HG03575 (cell line): ENCODE measurements around the gene CYB5A.
"Not testable (repeated sequence)": the region's sequence is repeated elsewhere in the genome, so short reads cannot be mapped to it uniquely, and the experiment has no call there.

Experiments
- ATAC-seq: cut with Tn5 transposase; IDR thresholded peaks from one replicate; pipeline ENCODE4 v1.9.1; 2021; ENCODE audit not compliant: unreplicated experiment, insufficient number of reproducible peaks, low FRiP score; ENCODE audit errors: extremely low read depth

Gene CYB5A, protein sequence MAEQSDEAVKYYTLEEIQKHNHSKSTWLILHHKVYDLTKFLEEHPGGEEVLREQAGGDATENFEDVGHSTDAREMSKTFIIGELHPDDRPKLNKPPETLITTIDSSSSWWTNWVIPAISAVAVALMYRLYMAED

DNA sequence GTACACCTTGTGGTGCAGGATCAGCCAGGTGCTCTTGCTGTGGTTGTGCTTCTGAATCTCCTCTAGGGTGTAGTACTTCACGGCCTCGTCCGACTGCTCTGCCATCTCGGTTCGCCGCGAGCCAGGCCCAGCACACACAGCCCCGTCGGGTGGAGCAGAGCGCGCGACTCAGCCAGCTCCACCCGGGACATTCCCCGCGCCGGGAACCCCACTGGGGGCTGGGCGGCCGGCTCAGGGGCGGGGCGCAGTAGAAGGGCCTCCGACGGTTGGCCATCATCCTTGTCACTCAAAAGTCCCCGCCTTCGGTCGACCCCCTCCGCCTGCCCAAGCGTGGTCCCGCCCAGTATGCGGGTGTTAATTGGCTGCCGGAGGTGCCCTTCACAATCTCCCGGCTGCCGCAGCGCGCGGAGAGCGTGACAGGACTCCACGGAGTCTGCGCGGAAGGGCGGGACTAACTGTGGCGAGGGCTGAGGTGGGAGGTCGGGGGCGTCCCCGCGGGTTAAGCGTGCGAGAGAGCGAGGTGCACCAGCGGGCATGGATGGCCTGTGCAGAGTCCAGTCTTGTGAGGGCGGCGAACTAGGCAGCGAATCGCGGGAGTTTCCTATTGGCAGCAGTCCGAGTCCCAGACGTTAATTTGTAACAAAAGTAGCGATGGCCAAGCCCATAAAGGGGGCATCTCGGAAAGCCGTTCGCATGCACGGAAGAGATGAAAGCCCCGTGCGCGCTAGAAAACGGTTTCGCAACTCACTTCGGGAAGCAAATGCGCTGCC is at the start of gene CYB5A:
CYB5A (minus strand) TSS at position 193 of the 770 bp plus-strand sequence; CDS start at position 105, 88 bp downstream.
- ATAC-seq, result peak; percentile 99

DNA sequence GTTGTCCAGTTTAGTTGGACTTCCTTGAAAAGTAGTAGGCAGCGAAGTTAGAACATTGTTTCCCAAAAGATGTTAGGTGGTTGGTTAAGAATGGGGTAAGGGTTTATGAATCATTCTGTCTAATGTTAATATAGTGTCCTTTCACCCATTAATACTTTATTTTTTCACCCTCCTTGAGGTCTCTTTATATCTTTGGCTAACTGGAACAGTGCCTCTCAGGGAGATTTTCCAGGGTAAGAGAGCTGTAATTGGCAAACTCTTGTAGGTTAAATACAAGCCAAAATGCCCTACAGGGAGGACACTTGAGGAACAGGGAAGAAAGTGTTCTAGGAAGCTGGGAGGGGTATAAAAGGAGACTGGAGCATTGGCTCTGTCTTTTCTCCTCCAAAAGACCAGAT is 46.1 kb upstream of the CYB5A start:
- no peak for ATAC-seq

DNA sequence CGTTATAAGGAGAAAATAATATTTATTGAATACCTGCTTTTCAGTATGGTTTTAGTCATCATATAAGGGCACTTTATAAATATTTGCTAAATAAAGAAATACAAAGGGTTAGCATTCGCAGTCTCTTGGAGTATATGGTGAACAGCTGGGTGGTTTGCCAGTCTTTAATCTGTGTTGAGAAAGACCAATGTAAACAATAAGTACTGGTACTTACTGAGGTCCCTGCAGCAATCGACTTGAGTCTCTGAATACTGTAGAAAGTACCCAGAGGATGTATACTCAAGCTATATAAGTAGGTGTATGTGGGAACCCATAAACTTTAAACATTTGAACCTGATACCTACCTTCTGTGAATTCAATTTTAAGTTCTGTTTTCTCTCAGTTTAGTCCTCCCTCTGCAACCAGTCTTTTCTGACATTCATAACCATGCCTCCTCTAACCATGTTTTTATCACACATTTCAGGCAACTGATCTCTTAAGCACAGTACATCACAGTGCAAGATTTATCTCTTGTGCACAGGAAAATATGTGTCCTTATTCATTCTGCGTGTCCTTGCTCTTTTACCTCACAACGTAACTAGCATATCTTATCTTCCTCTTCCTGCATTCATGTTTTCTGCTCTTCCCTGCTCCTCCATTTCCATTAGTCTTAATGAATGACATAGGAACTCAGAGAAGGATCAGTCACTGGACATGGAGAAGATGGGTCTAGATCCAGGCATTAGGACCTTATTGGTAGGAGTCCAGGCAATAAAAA is 45.6 kb upstream of the CYB5A start:
- ATAC-seq, result no peak

DNA sequence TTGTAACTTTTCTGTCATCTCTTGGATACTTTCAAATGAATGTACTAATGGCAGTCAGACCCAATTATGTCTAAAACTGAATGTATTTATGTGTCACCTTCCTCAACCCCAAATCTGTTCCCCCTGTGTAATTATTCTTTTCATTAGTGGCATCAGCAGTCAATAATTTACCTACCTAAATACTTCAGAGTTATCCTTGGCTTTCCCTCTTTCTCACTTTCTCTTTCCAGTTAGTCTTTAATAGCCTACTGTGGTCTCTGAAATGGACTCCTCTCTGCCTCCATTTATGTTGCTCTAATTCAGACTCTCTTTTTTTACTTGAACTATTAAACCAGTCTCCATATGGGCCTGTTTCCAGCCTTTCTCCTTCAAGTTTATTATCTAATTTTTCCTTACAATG is 44.9 kb upstream of the CYB5A start:
- no peak for ATAC-seq

DNA sequence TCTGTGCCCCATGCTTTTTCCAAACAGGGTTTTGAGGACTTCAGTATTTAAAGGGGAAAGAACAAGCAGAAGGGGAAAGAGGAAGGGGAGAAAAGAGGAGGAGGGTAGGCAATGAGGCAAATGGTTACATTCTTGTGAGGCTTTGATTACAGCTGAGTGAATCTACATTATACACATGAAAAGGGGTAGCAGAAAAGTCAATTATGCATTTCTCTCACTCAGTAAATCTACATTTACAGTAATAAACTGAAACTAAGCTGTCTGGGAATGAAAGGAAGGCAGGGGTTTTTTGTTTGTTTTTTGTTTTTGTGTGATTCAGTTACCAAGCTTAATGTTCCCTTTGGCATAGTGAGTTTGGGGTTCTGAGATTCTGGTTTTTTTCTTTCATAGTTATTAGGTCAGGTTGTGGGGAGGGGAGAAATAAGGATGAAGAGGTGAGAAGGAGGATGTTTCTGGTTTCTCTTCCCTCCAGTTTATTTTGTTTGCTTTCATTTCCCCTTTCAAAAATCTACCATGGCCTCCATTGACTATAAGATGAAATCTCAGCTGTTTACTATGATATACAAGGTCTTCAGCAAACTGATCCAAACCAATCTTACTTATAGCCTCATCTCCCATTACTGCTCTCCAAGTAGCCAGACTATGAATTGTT is 42.6 kb upstream of the CYB5A start:
- ATAC-seq, result no peak

DNA sequence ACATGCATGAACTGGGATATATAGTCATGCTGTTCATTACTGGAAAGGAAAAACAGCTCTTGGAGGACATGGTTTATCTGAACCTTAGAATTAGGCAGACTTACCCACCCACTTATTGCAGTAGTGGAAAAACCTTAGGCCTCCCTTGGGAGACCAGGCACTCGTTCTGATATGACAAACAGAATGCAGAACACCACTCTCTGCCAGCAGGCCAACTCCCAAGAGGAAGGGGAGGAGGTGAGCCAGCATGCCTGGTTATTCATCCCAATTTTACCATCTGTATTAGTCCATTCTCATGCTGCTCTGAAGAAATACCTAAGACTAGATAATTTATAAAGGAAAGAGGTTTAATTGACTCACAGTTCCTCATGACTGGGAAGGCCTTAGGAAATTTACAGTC is 41.3 kb upstream of the CYB5A start:
- ATAC-seq, result no peak

DNA sequence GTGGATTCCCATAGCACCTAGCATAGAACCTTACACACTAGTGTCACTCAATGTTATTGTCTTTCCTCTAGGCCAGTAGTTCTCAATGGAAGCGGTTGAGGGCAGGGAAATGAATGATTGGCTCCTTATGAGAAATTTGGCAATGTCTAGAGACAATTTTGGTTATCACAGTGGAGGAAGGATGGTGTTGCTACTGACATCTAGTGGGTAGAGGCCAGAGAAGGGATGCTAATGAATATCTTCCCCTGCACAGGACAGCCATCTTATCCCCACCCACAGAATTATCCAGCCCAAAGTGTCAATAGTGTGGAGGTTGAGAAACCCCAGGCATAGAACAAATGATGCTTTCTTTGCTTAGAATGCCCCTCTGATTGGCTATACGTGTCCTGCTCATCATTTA is 39.6 kb upstream of the CYB5A start:
- no peak for ATAC-seq

DNA sequence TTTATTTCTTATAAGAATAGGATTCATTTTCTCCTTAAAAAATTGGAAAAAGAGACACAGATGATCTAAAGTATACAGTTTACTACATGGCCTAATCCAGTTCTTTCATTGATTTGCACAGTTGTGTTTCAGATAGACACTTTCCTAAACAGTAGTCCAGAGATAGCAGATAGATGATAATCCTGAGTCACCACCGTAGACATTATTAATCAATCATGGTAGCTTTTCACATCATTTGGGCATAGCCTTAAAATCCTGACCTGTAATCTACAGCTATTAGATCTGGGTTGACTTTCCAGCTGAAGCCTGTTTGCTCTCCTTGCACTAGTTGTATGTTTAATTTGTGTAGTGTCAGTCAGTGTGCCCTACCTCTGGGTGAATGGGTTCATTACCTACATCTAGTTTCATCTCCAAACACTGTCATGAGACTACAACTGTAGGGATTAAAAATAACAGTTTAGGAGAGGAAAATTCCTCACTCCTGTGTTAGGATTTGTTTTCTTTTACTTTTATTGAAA is 38.0 kb upstream of the CYB5A start:
- ATAC-seq, result no peak

DNA sequence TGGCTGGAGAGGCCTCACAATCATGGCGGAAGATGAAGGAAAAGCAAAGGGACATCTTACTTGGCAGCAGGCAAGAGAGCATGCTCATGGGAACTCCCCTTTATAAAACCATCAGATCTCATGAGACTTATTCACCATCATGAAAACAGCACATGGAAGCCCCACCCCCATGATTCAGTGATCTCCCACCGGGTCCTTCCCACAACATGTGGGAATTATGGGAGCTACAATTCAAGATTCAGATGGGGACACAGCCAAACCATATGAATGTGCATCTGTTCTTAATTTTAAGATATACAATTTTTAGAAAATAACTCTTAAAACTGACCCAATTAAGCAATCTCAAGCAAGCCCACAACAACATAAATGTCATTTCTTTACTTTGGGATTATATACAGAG is 36.4 kb upstream of the CYB5A start:
- no peak for ATAC-seq

DNA sequence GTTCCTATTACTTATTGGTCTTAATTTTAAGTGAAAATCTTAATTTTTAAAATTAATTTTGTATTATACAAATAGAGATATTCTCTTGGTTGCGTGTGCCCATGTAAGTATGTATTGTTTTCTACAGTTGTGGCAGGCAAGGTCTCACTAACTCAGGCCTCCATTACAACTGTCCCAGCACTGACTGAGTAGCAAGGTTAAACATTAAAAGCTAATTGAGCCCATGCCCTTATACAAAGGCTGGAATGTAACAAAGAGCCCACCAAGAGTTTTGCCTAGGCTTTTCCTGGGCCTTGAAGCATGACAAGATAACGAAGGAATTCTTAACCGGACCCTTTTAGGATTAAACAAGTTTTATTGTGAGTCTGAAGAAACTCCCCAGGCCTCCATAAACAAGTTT is 35.0 kb upstream of the CYB5A start:
- not testable (repeated sequence) for ATAC-seq

DNA sequence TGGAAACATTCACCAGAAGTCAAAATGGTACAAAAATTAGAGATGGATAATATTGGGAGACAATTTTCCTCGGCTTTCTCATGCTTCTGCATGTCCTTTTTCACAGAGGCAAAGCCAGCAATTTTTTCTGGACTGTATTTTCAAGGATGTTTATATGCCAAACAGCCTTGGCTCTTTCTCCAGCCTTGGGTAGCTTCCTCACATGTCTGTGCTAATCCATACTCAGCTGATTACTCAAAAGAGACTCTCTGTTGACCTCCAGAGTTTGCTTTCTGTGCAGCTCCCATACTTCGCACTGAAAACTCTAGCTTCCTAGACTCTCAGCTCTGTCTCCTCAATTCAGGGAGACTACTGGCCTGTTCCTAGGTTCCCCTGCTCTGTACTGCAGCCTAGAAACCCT is 34.5 kb upstream of the CYB5A start:
- ATAC-seq, result no peak

DNA sequence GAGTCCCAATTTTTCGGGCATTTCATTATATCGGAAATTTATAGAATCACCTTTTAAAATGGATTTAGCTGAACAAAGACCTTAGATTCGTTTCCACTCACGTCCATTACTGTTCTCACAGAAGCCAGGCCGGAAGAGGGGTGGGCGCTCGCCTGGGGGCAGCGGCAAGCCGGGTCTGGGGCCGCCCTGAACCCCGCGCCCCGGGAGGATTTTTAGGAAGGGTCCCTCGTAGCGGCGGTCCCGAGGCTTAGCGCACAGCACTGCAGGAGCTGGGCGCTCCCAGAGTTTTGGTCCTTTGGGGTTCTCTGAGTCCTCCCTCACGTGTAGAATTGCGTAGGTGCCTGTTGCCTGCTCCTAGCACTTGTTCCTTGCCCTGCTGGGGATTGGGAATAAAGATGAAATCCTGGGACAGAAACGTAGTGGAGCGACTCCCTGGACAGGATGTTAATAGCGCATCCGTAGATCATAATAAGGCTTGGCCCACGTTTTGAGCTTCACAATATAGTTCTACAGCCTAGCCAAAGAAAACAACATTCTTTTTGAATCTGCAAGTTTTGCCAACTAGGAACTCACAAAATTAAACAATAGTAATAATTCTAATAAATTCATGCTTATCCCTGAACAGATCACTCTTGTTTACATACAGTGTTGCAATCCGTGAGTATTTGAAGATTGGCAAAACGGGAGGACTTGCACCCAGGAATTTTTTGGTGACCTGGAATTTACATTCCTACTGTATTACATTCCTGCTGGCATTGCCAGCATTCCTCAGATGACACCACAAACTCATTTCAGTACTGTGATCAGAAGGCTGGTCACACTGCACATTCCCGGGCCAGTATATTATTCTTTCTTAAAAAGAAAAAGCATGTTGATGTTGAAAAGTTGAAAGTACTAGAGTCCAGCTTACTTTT is 24.8 kb upstream of the CYB5A start:
- no peak for ATAC-seq

DNA sequence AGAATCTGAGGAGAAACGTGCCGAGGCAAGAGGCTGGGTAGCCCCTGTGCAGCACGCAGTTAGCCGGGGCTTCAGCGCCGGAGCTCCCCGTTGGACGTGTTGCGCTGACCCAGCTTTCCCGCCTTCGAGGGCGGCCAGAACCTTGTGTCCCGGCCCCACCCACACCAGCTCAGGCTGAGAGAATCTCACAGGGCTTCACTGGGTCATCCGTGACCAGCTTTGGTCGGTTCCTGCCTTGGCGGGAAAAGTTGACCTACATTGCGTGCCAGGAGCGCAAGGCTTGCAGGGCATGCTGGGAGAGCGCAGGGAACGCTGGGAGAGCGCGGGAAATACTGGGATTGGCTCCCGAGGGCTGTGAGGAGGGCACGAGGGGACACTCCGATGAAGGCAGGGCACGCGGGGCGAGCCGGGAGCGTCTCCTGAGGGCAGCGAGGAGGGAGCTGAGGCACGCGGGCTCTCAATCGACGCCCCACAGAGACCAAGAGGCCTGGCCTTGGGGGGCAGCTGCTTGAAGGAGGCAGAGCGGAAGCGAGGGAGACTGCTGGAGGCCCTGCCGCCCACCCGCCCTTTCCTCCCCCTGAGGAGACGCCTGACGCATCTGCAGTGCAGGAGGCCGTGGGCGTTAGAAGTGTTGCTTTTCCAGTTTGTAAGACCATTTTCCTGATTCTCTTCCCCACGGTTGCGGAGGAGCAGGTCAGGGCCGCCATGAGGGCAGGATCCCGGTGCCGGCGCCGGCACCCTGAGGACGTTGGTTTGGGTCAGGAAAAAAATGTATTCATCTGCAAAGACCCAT is 23.9 kb upstream of the CYB5A start, which contains the start of gene C18orf63:
C18orf63 (plus strand) TSS at position 376 of the 793 bp plus-strand sequence. CDS start 2,027 bp downstream, outside the sequence.
- ATAC-seq, result no peak

DNA sequence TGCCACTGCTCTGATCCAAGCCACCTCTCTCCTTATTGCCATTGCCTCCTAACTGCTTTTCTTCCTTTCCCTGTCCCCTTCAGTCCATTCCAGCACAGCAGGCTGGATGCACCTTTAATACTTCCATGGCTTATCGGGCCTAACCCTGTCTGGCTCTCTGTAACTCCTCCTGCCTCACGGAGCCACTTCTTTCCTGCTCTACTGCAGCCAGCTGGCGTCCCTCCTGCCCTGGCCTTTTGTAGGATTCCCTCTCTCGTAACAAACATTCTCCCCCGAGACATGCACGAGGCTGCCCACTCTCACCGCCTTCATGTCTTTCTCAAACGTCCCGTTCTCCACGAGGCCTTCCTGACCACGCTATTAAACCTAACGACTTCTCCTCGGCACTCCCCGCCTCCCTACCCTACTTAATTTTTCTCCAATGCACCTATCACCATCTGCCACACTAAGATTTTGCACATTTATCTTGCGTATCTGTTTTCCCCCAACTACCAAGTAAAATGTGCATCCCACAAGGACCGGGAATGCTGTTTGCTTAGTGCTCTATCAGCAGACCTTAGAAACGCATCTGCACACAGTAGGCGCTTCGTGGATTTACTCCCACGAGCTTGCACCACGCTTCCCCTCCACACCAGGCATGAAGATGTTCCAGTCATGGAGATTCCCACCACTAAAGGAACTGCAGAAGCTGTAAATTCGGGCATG is 23.1 kb upstream of the CYB5A start:
- ATAC-seq, result no peak

DNA sequence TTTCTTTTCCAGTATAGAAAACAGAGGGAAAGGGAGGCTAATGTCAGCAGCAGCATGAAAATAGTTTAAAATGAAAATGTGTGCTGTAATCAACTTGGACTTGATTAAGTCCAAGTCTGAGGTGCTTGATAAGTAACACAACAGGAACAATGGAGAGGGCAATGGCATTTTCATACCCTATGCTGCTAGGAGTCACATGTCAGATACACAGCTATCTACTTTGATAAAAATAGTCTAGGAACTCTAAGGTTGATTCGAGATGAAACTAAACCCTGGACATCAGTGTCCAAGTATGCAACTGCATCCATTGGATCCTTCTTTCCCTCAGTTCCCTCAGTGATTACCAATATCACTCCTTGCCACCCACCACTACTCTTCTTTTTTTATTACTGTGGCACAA is 19.2 kb upstream of the CYB5A start:
- ATAC-seq, result no peak

DNA sequence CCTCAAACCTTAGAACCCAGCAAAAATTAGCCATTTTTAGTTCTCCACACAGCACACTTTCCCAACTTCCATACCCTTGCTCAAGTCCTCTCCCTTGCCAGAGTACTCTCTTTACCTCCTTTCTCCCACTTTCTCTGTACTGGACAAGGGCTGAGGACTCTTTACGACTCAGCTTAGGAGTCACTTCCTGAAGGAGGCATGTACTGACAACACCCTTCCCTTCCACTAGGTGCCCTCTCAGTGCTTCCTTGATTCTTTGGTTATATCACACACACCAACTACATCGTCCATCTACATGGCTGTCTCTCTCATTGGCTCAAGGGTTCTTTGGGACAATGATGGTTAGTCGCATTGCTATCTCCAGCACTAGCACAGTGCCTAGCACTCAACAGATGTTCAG is 18.6 kb upstream of the CYB5A start:
- peak; percentile 58 for ATAC-seq

DNA sequence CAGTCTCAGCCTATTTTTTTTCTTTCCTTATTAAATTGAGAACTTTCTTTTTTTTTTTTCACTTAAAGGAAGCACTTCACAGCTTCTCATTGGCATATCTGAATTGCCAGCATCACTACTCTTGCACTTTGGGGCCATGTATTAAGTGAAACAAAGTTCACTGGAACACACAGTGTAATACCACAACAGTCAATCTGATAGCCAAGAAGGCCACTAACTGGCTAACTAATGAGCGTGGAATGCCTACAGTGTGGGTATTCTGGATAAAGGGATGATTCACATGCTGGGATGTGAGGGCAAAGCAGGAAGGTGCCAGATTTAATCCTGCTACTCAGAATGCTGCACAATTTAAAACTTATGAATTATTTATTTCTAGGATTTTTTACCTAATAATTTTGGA is 12.2 kb upstream of the CYB5A start:
- no peak for ATAC-seq
